Gastrocnemius medialis (tissue), 4 donors: ENCODE measurements around the gene ASPG.

Experiments used
- CTCF ChIP-seq, 5 experiments: fragments of 450-650 bp in 3 of 5; fragments of 200-600 bp in 2 of 5; sonication (generic) in 2 of 5; IDR thresholded peaks in 4 of 5; conservative IDR thresholded peaks in 1 of 5; 1 replicate in 4 of 5; 2 replicates in 1 of 5; pipeline ENCODE4 v1.5.1; 2016 to 2019; ENCODE audit warnings: antibody characterized with exemption in 5 of 5, mild to moderate bottlenecking in 3 of 5, moderate library complexity in 3 of 5
- POLR2A ChIP-seq, 2 donors: fragments of 450-650 bp; IDR thresholded peaks; one replicate each; pipeline ENCODE4 v1.6.1; 2017; ENCODE audit warnings: antibody characterized with exemption in 2 of 2, mild to moderate bottlenecking in 2 of 2, moderate library complexity in 2 of 2

GRCh38 chr14:104107101-104107581 lies 21.6 kb downstream of the ASPG start:
- TF ChIP-seq CTCF (IDR thresholded peaks at IDR 0.05 in 4 of 5, conservative IDR thresholded peaks at IDR 0.05 in 1 of 5) (no peak), POLR2A (IDR thresholded peaks at IDR 0.05) (no peak)
